Measurements from ENCODE around the gene DNASE2B. TPM values are rescaled to one million over a fixed set of nuclear protein-coding genes. Genes with fewer than 3 reads are reported as not detected.

The DNASE2B gene
- not detected for polyA plus RNA-seq

DNA sequence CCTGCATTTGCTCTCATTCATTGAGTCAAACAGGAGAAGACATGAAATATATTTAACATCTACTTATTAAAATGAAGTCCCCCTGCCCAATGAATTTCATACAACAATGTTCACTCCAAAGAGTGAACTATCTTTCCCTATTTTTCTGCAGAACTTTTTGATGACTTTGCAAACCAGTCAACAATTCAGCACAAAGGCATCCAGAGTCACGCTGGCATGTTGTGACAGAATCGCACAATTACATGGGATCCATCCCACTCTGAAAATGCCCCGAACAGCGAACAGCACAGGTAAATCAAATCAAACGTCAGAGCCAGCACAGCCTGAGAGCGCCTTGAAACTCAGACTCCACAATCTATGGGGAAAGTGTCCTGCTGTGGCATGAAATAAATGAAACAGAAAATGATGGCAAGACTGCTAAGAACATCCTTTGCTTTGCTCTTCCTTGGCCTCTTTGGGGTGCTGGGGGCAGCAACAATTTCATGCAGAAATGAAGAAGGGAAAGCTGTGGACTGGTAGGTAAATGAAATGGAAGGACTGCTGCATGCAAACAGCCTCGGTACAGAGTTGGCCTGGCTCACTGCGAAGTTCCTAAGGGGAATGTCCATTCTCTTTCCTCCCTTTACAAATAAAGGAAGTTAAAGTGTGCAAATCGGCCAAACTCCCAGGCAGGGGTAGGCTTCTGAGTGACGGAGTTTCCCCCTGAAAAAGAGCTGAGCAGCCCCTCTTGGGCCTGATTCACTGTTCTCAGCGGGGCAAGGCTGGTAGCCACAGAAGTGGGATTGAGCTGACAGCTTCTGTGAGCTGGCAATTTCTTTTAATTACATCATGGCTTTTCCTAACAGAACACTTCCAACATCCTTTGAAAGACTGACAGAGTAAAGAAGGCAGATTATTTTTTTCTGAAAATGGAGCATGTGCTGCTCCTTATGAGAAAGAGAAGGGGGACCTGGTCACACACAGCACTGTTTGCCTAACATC lies at the start of gene DNASE2B:
Gene DNASE2B, plus strand, starts transcription at position 310 of the 981 bp plus-strand sequence. Its CDS starts 81 bp downstream, at position 391.
- no peaks in the 10 kb centered on the region for H3K9me3 Mint-ChIP-seq
- no peaks in the 10 kb centered on the region for H3K36me3 Mint-ChIP-seq
- H3K27me3 Mint-ChIP-seq (ENCODE audit: low read depth in 3 of 3), result no peaks in the 10 kb centered on the region
- H3K4me1 Mint-ChIP-seq, result no peaks in the 10 kb centered on the region
- H3K27ac Mint-ChIP-seq, result peak within 1 kb of the TSS in 1 of 6 donors; percentile 7
- DNase-seq, result no peak
- H3K4me3 Mint-ChIP-seq, result no peak within 1 kb of the TSS

GRCh38 chr1:84348759-84349158 lies 49.5 kb upstream of the DNASE2B start:
- H3K4me1 Mint-ChIP-seq, result no peaks in the 10 kb centered on the region
- H3K36me3 Mint-ChIP-seq, result no peaks in the 10 kb centered on the region
- H3K4me3 Mint-ChIP-seq, result no peak overlapping the region
- H3K9me3 Mint-ChIP-seq, result no peaks in the 10 kb centered on the region
- no peak overlapping the region for H3K27ac Mint-ChIP-seq
- no peak for DNase-seq
- peaks cover 0 to 2% (median 1%) of the 10 kb centered on the region in 3 donors for H3K27me3 Mint-ChIP-seq (ENCODE audit: low read depth in 3 of 3)

GRCh38 chr1:84350104-84350503 lies 48.2 kb upstream of the DNASE2B start:
- H3K27me3 Mint-ChIP-seq (ENCODE audit: low read depth in 3 of 3), result peaks cover 0 to 1% (median 0%) of the 10 kb centered on the region in 3 donors
- no peaks in the 10 kb centered on the region for H3K9me3 Mint-ChIP-seq
- no peaks in the 10 kb centered on the region for H3K36me3 Mint-ChIP-seq
- no peaks in the 10 kb centered on the region for H3K4me1 Mint-ChIP-seq
- H3K27ac Mint-ChIP-seq, result no peak overlapping the region
- no peak overlapping the region for H3K4me3 Mint-ChIP-seq
- no peak for DNase-seq

- peaks cover 0 to 1% (median 0%) of the 10 kb centered on the region in 3 donors for H3K27me3 Mint-ChIP-seq (ENCODE audit: low read depth in 3 of 3)
- DNase-seq, result no peak
- no peak overlapping the region for H3K4me3 Mint-ChIP-seq
- no peaks in the 10 kb centered on the region for H3K9me3 Mint-ChIP-seq
- no peak overlapping the region for H3K27ac Mint-ChIP-seq
- no peaks in the 10 kb centered on the region for H3K4me1 Mint-ChIP-seq
- H3K36me3 Mint-ChIP-seq, result no peaks in the 10 kb centered on the region
Measured at GRCh38 chr1:84350550-84350949, 47.7 kb upstream of the DNASE2B start.

DNA sequence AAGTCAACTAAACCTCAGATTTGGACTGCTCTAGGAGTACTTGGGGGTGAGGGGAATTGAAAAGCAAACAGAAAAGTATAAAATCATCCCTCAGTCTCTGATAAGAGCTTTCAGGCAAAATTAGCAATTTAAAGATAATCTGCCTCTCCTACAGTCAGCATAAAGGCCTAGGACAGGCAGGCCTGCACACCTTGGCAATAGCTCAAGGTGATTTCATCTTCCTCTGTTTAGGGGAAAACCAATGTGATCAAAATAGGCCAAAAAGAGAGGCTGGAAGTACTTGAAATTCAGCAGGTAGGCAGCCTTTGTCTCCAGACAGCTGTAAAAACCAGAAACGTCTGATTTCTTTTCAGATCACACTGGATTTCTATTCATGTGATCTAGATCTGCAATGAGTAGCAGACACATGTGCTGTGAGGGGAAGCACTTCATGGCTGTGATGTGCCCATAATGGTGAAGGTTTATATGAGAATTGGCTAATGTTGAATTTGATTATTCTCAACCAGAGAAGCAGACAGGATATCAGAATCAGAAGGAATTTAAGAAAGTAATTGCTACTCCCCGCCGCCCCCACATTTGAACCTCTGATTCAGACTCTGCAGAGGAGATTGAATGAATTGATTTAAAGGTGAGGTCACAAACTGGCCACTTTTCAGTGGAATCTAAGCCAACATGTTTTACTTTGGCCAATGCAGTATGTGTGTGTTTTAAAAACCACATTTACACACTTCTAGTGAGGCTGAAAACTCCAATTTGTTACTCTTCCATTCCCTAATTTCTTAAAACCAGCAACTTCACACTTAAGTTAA lies 45.8 kb upstream of the DNASE2B start:
- Mint-ChIP-seq H3K4me3 (no peak overlapping the region), H3K4me1 (no peaks in the 10 kb centered on the region), H3K27ac (peak overlapping the region in 1 of 6 donors; percentile 53), H3K9me3 (no peaks in the 10 kb centered on the region), H3K36me3 (peaks cover 0 to 4% (median 0%) of the 10 kb centered on the region in 3 donors), H3K27me3 (ENCODE audit: low read depth in 3 of 3) (no peaks in the 10 kb centered on the region)
- DNase-seq, result no peak

DNA sequence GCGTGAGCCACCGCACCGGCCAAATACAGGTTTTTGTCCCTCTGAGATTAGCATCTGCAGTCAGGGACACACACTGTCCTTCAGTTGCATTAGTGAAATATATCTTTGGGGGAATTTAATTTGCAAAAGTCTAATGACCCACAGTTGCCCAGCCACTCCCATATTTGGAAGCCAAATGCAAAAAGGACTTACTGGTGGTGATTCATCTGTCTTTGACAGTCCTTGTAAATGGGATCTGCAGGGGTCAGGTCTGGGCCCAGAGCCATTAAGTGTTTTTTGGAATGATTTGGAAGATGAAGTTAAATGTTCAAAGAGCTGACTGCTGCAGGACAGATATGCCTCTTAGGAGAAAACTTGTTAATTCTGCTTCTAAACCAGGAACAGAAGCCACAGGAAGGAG lies 44.6 kb upstream of the DNASE2B start:
- H3K27ac Mint-ChIP-seq, result no peak overlapping the region
- peaks cover 0 to 4% (median 0%) of the 10 kb centered on the region in 3 donors for H3K36me3 Mint-ChIP-seq
- DNase-seq, result no peak
- no peak overlapping the region for H3K4me3 Mint-ChIP-seq
- H3K27me3 Mint-ChIP-seq (ENCODE audit: low read depth in 3 of 3), result peaks cover 0 to 1% (median 0%) of the 10 kb centered on the region in 3 donors
- no peaks in the 10 kb centered on the region for H3K4me1 Mint-ChIP-seq
- H3K9me3 Mint-ChIP-seq, result no peaks in the 10 kb centered on the region

- Mint-ChIP-seq H3K27ac (no peak overlapping the region), H3K4me1 (no peaks in the 10 kb centered on the region), H3K9me3 (no peaks in the 10 kb centered on the region), H3K4me3 (no peak overlapping the region), H3K36me3 (peaks cover 0 to 4% (median 0%) of the 10 kb centered on the region in 3 donors), H3K27me3 (ENCODE audit: low read depth in 3 of 3) (peaks cover 0 to 1% (median 1%) of the 10 kb centered on the region in 3 donors)
- no peak for DNase-seq
Measured at GRCh38 chr1:84355556-84355955, 42.7 kb upstream of the DNASE2B start.

- no peaks in the 10 kb centered on the region for H3K9me3 Mint-ChIP-seq
- no peaks in the 10 kb centered on the region for H3K4me1 Mint-ChIP-seq
- no peak overlapping the region for H3K4me3 Mint-ChIP-seq
- H3K27me3 Mint-ChIP-seq (ENCODE audit: low read depth in 3 of 3), result peaks cover 0 to 1% (median 1%) of the 10 kb centered on the region in 3 donors
- peaks cover 0 to 4% (median 3%) of the 10 kb centered on the region in 3 donors for H3K36me3 Mint-ChIP-seq
- no peak for DNase-seq
- no peak overlapping the region for H3K27ac Mint-ChIP-seq
Measured at GRCh38 chr1:84356881-84357280, 41.4 kb upstream of the DNASE2B start.

- Mint-ChIP-seq H3K9me3 (no peaks in the 10 kb centered on the region), H3K27me3 (ENCODE audit: low read depth in 3 of 3) (peaks cover 0 to 1% (median 1%) of the 10 kb centered on the region in 3 donors), H3K36me3 (peaks cover 0 to 4% (median 3%) of the 10 kb centered on the region in 3 donors), H3K27ac (no peak overlapping the region), H3K4me3 (no peak overlapping the region), H3K4me1 (peaks cover 0 to 11% of the 10 kb centered on the region in 2 donors)
- no peak for DNase-seq
Measured at GRCh38 chr1:84358695-84359094, 39.6 kb upstream of the DNASE2B start.

GRCh38 chr1:84360316-84360715 lies 38.0 kb upstream of the DNASE2B start:
- Mint-ChIP-seq H3K36me3 (peaks cover 0 to 4% (median 3%) of the 10 kb centered on the region in 3 donors), H3K4me3 (no peak overlapping the region), H3K4me1 (peaks cover 2 to 20% of the 10 kb centered on the region in 2 donors), H3K9me3 (no peaks in the 10 kb centered on the region), H3K27ac (no peak overlapping the region), H3K27me3 (ENCODE audit: low read depth in 3 of 3) (peaks cover 0 to 1% (median 1%) of the 10 kb centered on the region in 3 donors)
- no peak for DNase-seq

- H3K4me1 Mint-ChIP-seq, result peaks cover 13 to 35% of the 10 kb centered on the region in 2 donors
- peaks cover 0 to 3% (median 2%) of the 10 kb centered on the region in 3 donors for H3K36me3 Mint-ChIP-seq
- no peaks in the 10 kb centered on the region for H3K9me3 Mint-ChIP-seq
- no peak overlapping the region for H3K27ac Mint-ChIP-seq
- H3K4me3 Mint-ChIP-seq, result no peak overlapping the region
- DNase-seq, result no peak
- peaks cover 0 to 1% (median 1%) of the 10 kb centered on the region in 3 donors for H3K27me3 Mint-ChIP-seq (ENCODE audit: low read depth in 3 of 3)
Measured at GRCh38 chr1:84361796-84362195, 36.5 kb upstream of the DNASE2B start.

DNA sequence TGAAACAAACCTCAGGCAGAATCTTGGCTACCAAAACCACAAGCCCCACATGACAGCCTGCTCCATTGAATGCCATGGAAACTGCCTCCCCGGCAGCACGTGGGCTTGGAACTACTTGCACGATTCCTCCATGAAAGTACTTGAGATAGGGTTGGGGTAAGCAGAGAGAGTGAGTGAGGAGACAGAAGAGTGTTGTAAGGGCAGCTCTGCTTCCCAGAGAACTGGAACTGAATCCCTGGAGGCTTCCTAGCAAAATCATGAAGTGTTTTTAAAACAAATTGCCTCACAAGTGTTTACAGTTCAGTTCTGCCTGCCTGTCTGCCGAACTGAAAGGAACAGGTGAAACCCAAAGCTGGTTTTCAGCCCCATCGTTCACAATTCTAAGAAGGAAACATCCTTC lies 35.3 kb upstream of the DNASE2B start:
- H3K4me1 Mint-ChIP-seq, result peaks cover 17 to 47% of the 10 kb centered on the region in 2 donors
- H3K27me3 Mint-ChIP-seq (ENCODE audit: low read depth in 3 of 3), result peaks cover 0 to 1% (median 0%) of the 10 kb centered on the region in 3 donors
- H3K4me3 Mint-ChIP-seq, result no peak overlapping the region
- DNase-seq, result no peak
- H3K36me3 Mint-ChIP-seq, result peaks cover 0 to 3% (median 0%) of the 10 kb centered on the region in 3 donors
- no peaks in the 10 kb centered on the region for H3K9me3 Mint-ChIP-seq
- peak overlapping the region in 1 of 6 donors; percentile 46 for H3K27ac Mint-ChIP-seq

- Mint-ChIP-seq H3K4me1 (peaks cover 17 to 48% of the 10 kb centered on the region in 2 donors), H3K4me3 (no peak overlapping the region)
Measured at GRCh38 chr1:84363622-84364021, 34.7 kb upstream of the DNASE2B start.

More at GRCh38 chr1:84363622-84364021, 34.7 kb upstream of the DNASE2B start:
- DNase-seq, result no peak
- H3K36me3 Mint-ChIP-seq, result peaks cover 0 to 3% (median 0%) of the 10 kb centered on the region in 3 donors
- H3K9me3 Mint-ChIP-seq, result no peaks in the 10 kb centered on the region
- H3K27me3 Mint-ChIP-seq (ENCODE audit: low read depth in 3 of 3), result peaks cover 0 to 1% (median 0%) of the 10 kb centered on the region in 3 donors
- peak overlapping the region in 1 of 6 donors; percentile 23 for H3K27ac Mint-ChIP-seq
